GM21619 (cell line): ENCODE data around the gene LAMB1.

Experiments
- ATAC-seq: cut with Tn5 transposase; IDR thresholded peaks from one replicate; pipeline ENCODE4 v1.9.1; 2021; ENCODE audit not compliant: unreplicated experiment

The LAMB1 gene

DNA sequence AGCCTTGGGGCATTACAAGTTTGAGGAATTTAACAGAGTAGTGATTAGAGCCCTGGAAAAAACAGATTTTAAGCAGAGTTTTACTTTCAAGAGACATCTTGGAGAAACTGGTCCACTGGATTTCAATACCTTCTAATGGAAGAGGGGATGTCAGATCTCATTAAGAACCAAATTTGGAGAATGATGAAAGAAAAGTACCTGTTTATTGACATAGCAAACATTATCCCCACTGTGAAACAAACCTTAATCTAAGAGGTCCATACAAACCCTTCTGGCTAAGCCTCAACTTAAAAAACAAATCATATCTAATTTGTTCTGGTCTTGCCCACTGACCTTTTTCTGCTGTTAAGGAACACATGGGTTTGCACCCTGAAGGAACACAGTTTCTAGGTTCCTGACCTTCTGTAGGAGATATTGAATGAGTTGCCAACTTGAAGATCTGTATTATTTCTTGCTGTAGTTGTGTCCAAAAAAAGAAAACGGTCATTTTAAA is 53.5 kb downstream of the LAMB1 start:
- no peak for ATAC-seq

DNA sequence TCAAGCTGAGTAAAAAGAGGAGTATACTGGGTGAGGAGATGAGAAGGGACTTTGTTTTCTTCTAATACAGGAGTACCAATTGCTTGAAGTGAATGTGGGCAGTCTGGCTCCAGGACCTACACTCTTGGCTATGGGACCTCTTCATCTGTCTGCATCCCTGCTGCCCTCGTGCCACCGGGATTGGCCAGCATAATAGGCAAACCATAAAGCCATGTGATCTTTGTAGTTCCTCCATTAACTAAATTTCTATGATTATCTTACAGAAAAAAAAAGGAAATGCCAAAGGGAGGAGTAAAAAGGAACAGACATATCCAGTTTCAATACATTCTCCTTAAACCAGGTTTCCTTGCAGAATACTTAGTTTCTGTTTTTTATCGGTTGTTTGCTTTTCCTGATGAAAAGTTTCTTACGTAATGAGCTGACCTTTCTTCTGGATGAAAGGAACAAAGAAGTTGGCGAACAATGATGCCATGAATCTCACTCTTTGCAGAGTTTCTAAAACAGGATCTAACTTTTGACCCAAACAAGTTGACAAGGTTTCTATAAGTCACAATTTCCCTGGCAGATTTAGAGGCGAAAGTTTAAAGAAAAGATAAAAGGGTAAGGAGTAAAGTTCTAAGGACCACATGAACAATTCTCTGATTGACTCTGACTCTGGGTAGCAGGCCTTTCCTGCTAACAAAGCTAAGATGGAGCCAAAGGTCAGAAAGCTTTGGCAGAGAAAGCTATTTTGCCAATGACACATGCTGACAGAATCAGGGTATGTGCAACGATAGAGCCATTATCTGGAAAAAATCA is 54.1 kb downstream of the LAMB1 start:
- ATAC-seq, result no peak

DNA sequence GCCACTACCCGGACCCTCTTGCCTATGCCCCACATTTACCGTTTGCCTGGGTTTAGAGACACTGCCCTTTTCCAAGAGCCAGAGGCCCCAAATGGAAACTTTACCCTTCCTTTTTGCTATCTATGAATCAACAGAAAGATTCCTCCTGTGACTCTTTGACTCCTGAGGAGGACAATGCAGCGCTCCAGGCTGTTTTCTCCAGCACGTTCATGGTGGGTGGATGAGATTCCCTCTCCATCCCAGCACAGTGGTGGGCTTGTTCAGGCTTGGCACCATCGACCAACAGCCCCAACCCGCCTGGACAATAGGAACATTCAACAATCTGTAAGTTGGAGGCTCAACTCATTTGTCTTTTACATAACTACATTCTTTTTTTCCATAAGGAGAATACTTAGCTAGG is 56.1 kb downstream of the LAMB1 start:
- no peak for ATAC-seq

DNA sequence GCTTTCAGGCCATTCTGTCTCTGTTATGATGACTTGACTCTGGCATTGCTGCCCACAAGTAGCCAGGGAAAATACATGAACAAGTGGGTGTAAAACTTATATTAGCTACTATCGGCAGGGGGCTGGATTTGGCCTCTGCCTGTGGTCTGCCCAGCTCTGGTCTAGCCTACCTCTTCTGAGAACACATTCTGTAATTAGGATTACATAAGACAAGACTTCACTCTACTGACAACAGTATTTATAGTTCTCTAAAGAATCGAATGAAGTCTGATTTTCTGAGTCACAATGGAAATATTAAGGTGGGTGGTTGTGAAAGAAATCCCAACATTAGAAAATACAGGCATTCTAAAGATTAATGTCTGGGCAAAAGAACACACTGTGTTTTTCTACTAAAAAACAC is 56.5 kb downstream of the LAMB1 start:
- no peak for ATAC-seq

DNA sequence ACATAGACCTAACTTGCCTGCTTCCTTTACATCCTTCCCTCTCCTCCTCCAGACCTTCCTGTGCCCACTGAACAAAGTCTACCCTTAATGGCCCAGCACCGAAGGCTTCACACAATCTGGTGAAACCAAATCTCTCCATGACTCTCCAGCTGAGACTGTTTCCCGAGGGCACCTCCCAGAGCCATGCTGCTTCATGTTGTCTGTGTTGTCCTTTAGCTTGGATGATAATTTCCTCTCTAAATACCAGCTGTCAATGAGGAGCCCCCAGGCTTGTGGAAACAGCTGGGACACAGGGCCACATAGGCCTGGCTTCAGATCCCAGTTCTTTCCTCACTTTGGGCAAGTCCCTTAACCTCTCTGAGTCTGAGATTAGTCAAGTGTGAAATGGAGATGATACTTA is 57.6 kb downstream of the LAMB1 start:
- ATAC-seq, result no peak

DNA sequence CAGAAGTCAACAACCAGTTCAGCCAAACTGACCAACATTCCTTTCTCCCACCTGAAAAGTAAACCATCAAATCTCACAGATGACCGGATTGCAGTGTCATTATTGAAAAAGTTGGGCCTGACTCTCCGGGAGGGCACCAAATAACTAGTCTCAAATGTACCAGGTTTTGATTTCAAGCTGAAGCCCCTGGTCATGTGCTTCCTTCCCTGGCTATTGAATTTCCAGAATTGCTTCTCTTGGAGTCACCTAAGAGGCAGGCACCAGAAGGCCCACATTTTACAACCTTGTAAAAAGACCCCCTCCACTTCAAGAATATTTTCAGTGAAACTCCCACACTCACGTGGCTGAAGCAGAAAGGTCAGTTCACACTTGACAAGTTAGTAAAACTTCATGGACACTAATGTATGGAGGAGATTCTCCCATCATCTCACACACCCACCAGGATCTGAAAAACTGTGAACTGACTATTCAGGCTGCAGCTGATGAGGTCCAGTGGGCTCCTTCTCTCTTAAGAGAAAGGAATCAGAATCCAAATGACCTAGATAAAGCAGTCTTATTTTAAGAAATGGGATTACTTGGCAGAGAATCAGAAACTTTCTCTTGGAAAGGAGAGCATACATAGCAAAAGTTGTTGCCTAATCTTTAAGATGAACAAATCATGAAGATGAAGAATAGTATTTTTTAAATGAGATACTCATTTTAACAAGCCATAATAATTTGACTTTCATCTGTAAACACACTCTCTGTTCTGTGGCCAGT is 58.4 kb downstream of the LAMB1 start:
- no peak for ATAC-seq

DNA sequence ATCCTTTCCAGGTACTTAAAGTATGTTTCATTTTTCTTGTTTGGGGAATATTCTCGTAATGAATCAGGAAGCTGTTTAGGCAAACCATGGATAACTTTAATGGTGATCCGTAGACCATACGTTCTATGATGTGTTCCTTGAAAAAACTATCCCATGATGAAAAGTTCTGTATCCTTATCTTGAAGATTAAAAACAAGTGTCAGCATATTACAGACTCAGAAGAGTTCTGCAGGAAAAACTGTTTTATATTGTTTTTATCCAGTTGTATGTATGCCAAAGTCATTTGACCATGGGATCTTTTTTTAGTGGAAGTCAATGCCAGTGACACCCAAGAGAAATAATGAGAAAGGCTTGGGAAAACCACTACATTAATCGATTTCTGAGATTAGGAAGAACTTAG is 59.9 kb downstream of the LAMB1 start:
- ATAC-seq, result no peak

DNA sequence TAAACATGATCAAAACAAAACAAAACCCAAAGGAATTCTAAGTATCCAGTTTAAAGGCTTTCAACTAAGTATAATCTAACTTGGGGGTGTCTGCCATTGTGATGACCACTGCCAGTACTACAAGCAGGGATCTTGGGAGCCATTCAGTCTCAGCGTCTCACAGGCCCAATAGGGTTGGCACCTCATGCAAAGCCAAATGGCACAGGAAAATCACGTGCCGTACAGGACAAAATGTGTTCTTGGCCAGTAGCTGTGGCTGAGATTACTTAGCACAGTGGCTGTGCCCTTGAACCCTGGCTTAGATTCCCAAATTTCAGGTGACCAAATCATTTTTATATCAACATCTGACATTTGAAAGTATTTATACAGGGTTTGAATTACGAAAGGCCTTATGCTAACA is 62.0 kb downstream of the LAMB1 start:
- no peak for ATAC-seq

DNA sequence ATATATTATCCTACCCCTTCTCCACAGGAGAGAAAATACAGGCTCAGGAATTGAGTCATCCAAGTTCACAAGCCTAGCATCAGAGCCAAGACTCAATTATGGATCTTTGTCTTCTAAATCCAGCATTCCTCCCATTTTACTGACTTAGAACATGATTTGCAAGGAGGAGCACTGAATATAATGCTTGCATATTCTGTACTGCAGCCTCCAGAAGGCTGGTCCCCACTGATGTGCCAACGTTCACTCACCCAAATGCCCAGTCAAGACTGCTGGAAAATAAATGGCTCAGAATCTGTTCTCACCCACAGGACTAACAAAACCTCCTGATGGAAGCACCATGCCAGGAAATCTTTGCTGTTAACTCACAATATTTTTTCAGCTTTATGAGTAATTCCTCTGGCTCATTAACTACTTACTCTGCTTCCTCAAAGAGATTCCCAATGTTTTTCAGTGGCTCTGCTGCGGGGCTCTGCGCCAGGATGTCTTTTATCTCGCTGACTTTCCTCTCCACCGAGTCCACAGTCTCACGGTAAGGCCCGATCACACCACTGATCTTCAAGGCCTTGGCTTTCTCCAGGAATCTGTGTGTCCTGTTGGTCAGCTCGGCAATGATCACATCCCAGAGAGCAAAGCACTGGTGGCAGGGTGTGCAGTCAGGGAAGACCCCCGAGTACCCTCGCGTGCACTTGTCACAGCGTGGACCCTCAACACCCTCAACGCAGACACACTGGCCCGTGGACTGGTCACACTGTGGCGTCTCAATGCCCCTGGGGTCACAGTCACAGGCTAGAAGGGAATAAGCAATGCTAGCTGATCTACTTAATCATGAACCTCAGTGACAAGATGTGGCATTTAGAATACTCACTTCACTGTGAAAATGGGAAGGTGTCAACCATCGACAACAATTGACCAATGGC is 63.1 kb downstream of the LAMB1 start:
- ATAC-seq, result no peak

DNA sequence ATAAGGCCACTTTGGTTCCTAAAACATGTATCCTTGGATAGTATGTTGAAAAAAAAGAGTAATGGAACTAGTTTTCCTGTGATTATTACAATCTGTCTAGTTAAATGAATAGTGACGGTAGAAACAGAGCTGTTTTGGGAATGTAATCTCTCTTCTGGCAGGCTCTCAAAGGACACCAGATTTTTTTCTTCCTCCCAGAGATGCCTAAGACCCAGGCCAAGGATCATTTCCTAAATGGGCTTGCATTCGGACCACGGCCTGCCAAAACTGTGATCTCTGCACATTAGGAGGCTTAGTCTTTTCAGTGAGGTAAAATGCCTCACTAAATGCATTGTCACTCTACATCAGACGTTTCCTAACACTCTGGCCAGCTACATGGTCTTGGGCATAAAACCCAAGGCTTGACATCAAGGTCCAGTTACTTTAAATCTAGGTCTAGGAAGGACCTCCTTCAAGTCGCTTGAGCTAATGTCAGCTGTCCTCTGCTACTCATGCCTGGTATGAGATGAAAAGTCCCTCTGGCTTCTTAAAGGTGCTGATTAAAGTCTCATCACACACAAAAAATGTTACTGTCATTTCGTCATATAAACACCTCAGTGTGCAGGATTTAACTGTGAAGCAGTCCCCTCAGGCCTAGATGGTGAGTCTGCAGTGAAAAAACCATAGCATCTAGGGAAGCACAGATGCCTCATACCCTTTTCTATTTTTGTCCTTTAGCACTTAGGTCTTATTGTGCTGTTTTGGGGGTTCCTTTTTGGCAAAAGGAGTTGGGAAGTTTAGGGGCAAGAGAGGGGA is 64.3 kb downstream of the LAMB1 start:
- no peak for ATAC-seq

DNA sequence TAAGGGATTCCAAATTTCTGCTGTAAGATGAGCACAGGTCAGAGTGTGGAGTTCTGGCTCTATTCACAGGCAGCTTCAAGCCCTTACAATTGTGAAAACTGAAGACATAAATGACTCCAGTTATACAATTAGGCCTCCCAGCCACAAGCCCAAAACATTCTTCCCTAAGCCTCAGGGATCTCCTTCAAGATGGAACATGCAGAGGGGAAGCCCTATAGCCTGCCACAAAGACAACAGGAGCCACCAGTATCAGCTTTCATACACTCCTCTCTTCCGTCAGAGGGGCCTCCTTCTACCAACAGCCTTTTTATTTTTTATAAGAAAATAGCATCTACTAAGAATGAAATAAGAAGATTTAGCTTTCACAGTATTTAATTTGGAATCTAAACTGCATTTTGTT is 65.4 kb downstream of the LAMB1 start:
- ATAC-seq, result no peak

DNA sequence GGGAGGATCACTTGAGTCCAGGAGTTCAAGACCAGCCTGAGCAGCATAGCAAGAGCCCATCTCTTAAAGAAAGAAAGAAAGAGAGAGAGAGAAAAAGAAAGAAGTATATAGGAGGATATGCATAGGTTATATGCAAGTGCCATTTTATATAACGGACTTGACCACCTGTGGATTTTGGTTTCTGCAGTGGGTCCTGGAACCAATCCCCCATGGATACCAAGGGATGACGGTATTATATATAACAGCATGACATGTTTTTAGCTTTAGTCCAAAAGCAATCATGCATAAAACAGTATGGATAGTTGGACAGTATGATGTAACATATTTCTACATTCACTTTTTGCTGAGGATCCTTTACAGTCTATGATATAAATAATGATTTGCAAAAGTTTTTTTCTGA is 66.6 kb downstream of the LAMB1 start:
- no peak for ATAC-seq

DNA sequence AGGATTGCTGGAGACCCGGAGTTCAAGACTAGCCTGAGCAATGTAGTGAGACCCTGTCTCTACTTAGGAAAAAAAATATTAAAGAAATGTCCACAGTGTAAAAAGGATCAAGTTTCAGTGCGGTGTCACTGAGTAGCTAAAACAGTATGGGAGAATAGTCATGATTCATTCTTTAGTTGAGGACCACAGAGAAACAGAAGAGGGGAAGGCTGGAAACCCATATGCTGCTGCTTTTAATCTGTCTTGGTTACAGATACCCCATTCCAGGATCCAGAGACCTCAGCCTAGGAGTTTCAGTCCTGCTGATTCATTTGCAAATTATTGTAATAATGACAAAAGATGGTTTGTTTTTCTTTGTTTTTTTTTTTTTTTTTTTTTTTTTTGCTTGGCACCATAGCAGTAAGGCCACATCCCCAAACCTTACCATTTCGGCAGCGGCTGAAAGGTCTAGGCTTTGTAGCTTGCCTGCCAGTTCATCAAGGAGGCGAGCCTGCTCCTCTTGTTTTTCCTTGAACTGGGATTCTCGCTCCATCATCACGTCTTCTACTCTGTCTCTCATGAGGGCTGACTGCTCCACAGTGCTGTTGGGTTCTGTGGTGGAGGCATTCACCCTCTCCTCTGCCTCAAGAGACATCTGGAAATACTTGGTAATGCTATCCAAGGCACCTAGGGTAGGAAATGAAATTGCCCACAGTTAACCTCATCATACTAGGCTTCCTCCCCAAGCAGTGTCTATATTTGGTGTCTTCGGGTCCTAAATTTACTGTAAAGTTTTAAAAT is 67.8 kb downstream of the LAMB1 start:
- no peak for ATAC-seq

DNA sequence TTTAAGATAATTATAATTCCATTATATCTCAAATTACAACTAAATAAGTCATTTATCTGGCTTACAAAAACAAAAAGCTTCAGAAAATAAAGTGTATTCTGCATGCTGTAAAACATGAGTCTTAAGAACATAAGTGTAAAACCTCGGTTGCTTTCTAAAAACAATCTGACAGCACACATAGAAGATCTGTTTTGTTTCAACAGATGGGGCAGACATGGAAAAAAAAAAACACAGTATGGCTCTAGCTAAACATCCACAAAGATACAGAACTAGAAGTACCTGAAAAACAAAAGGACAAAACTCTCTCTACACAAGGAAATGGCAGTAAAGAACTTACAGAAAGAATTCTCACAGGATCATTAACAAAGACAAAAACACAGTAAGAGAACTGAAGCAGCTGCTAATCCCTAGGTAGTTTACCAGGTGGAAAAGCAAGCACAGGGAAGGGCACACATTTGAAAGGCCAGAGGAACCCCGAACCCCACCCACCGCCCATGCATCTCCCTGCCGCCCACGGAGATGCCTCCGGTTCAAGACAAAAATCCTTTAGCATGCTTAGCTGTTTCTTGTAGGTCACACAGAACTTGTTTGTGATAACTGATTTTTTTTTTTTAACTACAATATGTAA is 69.5 kb downstream of the LAMB1 start:
- ATAC-seq, result no peak

DNA sequence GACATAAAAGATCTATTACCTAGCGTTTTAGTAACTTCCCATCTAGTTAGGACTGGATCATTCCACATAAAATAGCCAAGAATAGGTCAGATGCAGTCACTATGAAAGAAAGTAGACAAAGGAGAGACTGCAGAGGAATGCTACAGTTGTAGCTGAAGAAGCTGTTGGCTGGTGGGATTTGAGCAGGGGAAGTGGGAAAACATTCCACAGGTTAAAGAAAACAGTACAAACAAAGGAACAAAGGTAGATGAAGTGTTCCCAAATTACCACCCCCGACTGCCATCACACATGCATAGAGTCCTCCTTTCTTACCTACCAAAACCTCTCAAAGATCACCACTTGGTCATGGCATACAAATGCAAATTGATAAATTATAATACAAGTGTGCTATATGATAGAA is 70.2 kb downstream of the LAMB1 start:
- ATAC-seq, result no peak

DNA sequence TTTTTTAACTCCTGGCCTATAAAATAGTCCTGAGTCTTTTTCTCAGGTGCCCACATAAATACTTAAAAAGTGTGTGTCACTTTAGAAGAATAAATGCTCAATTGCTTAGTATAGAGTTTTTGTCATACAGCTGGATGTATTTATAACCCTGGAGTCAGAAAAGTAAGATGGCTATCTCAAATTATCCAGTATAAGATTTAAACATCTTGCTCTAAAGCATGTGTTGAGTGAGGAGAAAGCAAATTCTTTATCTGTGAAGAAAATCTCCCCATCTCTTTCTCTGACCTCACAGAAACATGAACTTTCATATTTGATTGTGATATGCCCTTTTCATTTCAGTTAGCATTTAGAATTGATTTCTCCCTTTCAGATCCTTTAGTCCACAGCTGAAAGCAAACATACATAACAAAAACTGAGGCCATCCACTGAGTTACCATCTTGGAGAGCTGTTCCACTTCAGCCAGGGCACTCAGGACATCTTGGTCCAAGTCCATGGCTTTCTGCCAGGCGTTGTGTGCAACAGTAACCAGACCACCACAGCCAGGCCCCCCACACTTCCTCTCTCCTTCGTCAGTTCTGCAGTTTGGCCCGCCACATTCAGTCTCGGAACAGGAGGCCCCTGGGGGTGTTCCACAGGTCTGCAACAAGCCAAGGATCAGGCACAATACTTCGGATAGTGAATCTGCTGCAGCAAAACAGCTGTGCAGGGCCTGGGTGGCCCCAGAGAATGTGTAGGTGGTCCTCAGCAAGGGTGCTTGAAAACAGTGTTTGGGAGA is 71.0 kb downstream of the LAMB1 start:
- ATAC-seq, result no peak

DNA sequence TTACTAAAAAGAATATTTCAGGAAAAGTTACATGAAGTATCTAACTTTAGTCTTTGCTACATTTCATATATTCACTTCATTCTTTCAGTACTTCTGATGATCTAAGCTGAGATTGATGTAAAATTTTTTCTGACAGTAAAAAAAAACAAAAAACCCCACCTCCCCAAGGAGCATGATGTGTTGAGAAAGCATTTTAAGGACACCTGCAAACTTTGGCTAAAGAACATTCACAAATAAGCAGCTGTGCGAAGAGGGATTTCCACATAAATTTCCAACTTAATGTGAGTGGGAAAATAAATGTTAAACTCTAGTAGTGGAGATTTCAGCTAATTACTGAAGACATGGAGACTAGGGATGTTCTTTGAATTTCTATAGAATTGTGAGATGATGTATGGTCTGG is 76.5 kb downstream of the LAMB1 start:
- ATAC-seq, result no peak

DNA sequence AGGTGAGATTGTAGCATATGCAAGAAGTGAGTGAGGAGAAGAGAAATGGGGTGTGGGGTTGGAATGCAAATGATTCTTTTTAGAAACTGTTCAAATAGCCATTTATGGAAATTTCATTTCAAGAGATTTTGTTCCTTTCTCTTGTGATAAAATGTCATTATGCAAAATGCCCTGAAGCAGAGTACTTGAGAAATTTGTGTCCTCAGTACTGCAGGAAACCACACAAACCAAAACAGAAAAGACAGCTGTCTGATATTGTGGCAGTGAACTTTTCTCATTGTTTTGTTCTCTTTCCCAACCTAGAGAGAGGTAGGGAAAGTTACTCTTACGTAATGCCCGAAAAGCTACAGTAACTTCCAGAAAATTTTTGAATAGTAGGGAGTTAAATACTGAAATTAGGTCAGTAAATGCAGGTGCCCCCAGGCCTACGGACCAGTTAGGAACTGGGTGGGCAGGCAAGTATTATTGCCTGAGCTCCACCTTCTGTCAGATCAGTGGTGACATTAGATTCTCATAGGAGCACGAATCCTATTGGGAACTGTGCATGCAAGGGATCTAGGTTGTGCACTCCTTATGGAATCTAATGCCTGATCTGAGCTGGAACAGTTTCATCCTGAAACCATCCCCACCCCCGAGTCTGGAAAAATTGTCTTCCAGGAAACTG is 78.0 kb downstream of the LAMB1 start:
- peak; percentile 96 for ATAC-seq
